Measurements from ENCODE around the gene SEZ6.

Gene SEZ6

DNA sequence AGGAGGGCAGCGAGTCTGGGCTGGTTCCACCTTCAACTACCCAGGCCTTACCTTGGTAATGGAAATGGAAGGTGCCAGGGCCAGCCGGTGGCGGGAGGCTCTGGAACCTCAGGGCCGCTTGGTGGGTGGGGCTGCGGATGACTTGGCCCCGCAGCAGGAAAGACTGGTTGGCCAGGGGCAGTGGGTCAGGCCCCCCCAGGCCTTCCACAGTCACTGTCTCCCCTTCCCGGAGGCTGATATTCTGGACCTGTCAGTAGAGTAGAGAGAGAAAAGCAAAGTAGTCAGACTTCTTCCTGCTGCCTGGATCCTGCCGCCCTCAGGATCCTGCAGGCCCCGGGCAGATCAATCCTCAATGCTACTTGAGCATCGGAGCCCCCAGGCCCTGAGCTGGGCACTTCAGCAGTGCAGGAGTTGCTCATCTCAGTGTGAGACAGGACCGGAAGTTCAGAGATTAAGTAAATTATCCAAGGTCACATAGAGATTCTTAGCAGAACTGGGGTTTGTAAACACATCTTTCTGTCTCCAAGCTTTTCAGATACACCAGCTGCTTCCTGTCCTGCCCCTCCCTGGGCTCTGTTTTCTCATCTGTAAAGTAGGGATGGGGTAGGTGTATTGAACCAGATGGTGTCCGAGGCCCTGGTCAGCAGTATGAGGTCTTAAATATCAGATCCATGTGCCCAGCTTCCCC is 36.0 kb downstream of the SEZ6 start:
- TF ChIP-seq, protein P1, sequence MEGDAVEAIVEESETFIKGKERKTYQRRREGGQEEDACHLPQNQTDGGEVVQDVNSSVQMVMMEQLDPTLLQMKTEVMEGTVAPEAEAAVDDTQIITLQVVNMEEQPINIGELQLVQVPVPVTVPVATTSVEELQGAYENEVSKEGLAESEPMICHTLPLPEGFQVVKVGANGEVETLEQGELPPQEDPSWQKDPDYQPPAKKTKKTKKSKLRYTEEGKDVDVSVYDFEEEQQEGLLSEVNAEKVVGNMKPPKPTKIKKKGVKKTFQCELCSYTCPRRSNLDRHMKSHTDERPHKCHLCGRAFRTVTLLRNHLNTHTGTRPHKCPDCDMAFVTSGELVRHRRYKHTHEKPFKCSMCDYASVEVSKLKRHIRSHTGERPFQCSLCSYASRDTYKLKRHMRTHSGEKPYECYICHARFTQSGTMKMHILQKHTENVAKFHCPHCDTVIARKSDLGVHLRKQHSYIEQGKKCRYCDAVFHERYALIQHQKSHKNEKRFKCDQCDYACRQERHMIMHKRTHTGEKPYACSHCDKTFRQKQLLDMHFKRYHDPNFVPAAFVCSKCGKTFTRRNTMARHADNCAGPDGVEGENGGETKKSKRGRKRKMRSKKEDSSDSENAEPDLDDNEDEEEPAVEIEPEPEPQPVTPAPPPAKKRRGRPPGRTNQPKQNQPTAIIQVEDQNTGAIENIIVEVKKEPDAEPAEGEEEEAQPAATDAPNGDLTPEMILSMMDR (IDR thresholded peaks at IDR 0.05; ENCODE audit: low read depth, low read length, missing control alignments): no peak
- H3K4me3 ChIP-seq (ENCODE audit: low read depth, low read length): no peak overlapping the region
- DNase-seq (ENCODE audit: low read depth): no peak

DNA sequence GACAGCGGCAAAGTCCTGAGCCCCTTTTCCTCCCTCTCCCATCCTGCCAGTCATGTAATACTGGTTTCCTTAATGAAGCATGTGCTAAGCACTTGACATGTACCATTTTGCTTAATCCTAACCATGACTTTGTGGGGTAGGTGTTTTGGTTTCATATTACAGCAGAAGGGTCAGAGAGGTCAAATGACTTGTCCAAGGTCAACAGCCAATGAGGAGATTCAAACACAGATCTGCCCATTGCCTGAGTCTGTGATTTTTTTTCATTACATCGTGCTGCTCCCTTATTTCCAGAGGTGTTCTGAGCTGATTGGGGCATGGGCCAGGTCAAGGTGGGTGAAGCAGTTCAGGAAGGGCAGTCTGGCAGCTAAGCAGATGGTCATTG is 36.9 kb downstream of the SEZ6 start:
- TF ChIP-seq, protein P1 (IDR thresholded peaks at IDR 0.05; ENCODE audit: low read depth, low read length, missing control alignments): no peak
- H3K4me3 ChIP-seq (ENCODE audit: low read depth, low read length): no peak overlapping the region
- DNase-seq (ENCODE audit: low read depth): no peak

DNA sequence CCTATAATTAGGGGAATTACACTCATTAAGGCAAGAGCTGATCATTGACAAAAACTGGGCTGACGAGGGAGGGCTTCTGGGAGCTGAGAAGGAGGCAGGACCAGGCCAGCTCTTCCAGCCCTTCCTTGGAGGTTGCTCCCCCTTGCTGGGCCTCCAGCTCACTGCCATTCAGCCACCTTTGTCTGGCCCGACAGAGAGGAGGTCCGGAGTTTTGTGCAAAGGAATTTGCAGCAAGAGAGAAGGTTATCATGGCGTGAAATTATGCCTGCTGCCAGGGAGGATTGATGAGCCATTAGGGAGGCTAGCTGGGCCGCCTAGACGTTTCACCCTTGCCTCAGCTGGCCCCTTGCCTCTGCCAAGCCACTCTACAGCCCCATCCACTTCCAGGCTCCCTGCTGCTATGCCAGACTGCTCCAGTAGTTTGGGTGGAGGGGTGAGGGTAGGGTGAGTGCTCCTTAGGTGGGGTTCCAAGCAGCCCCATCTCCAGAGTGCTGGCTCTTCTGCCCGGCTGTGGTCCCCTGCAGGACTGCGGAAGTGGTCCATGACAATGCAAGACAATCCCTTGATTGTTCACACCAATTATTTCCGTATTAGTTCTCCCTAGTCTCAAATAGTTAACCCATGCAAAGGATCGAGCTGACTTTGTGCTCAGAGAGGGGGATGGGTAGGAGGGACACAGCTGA is 37.5 kb downstream of the SEZ6 start:
- no peak for DNase-seq (ENCODE audit: low read depth)
- TF ChIP-seq, protein P1 (IDR thresholded peaks at IDR 0.05; ENCODE audit: low read depth, low read length, missing control alignments): no peak
- no peak overlapping the region for H3K4me3 ChIP-seq (ENCODE audit: low read depth, low read length)

DNA sequence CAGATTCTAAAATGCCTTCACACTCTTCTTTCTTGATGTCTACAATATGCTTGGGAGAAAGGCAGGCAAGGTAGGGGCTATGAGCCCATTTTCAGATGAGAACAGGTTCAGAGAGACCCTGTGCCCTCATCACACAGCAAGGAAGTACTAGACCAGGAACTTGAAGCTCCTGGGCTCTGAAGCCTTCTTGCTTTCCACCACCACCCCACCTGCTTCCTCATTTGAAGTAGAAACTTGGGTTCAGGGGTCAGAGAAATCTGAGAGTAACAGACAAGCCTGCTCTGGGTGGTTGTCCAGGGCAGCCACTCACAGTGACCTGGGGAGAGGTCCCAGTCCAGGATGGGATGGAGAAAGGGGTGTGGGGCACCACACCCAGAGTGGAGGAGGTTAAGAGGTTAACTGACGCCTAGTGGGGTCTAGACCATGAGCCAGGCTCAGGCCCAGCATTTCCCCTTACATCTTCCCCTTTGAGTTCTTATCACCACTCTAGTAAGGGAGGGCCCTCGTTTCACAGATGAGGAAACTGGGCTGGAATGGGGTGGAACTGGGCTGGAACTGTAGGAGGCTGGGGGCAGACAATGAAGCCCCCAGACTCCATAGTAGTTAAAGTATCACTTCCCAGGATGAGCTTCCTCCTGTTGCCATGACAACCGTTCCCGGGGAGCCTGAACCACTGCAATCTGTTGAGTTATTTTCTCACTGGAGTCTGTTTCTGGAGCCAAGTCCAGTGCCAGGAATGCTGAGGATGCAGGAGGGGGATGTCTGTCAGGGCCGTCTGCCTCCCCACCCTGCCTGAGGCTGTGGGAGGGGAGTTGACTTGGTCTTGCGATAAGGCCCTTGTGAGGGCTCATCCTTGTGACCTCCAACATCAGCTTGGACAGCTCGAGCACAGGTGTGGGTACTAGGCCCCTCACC is 38.4 kb downstream of the SEZ6 start:
- TF ChIP-seq, protein P1 (IDR thresholded peaks at IDR 0.05; ENCODE audit: low read depth, low read length, missing control alignments): no peak
- no peak overlapping the region for H3K4me3 ChIP-seq (ENCODE audit: low read depth, low read length)
- DNase-seq (ENCODE audit: low read depth): no peak

DNA sequence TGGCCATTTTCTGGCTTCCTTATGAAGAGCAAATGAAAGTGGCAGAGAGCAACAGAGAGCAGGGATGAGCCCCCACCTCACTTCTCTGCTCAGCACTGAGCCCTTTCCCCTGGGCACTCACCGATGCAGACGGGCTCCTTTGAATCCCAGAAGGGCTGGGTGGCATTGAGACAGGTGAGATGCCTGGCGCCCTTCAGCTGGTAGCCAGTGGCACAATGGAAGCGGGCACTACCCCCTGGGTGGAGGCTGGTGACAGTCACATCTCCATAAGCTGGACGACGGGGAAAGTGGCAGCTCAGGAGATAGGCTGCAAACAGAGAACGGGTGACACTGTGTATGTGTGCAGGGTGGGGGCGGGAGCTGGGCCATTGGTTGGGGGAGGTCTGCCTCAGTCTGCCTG is 42.0 kb downstream of the SEZ6 start:
- TF ChIP-seq, protein P1 (IDR thresholded peaks at IDR 0.05; ENCODE audit: low read depth, low read length, missing control alignments): no peak
- H3K4me3 ChIP-seq (ENCODE audit: low read depth, low read length): no peak overlapping the region
- no peak for DNase-seq (ENCODE audit: low read depth)

DNA sequence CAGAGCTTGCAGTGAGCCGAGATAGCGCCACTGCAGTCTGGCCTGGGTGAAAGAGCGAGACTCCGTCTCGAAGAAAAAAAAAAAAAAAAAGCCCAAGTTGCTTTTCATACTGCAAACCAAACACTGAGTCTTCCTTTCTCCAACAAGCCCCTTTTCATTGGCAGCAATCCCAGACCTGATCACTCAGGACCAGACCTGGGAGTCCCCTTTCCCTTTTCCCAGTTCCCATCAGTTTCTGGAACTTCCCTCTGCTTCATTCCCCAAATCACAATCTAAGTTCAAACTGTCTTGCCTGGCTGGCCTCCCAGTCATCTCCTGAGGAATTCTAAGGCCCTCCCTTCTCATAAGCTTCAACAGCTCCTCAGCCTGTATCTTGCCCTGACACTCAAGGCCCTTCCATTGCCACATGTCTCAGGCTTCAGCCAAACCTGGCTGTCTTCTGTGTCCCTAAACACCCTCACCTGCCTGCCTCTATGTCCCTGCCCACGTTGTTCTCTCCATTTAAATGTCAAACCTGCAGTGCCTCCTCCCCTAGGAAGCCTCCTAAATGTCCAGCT is 42.7 kb downstream of the SEZ6 start:
- no peak for DNase-seq (ENCODE audit: low read depth)
- no peak overlapping the region for H3K4me3 ChIP-seq (ENCODE audit: low read depth, low read length)
- TF ChIP-seq, protein P1 (IDR thresholded peaks at IDR 0.05; ENCODE audit: low read depth, low read length, missing control alignments): no peak
